H1 (cell line): Measurements from ENCODE around the gene DENND2C. TPM values are rescaled to one million over a fixed set of nuclear protein-coding genes. Genes with fewer than 3 reads are reported as not detected.

ENCODE experiments used
- CTCF ChIA-PET: fragments of 300-600 bp; sonication (Branson Sonifier 250); formaldehyde crosslinking; loops from one replicate; lab custom pipeline; 2021; ENCODE audit not compliant: partially characterized antibody; lab: Charles Lee
- POLR2A ChIA-PET: fragments of 300-600 bp; sonication (Branson Sonifier 250); formaldehyde crosslinking; loops from one replicate; lab custom pipeline; 2021; ENCODE audit warnings: inconsistent platforms; ENCODE audit not compliant: partially characterized antibody; lab: Charles Lee
- DNase-seq, 2 experiments: peaks; one replicate each; pipeline versions ENCODE4 v3.0.0 to v3.0.0-alpha.2; 2010 to 2022; ENCODE audit warnings: low spot score in 2 of 2, low read depth in 1 of 2, mixed read lengths in 1 of 2
- FAIRE-seq: peaks from 2 replicates; lab custom pipeline; 2011; peaks lifted over from hg19 to GRCh38; lab: Jason Lieb, UNC
- H2AFZ ChIP-seq: 2 replicates; pipeline ENCODE4 v1.8.1; 2012; ENCODE audit warnings: low read length, inconsistent platforms
- H2AK5ac ChIP-seq: 2 replicates; pipeline ENCODE4 v1.6.1; 2013; ENCODE audit warnings: low read depth, low read length
- H2BK120ac ChIP-seq: replicated peaks from 2 replicates; pipeline ENCODE3; 2013; ENCODE audit warnings: low read depth, low read length, inconsistent platforms
- H2BK12ac ChIP-seq: 2 replicates; pipeline ENCODE4 v1.6.1; 2013; ENCODE audit warnings: low read depth, low read length
- H2BK15ac ChIP-seq: 2 replicates; pipeline ENCODE4 v1.6.1; 2013; ENCODE audit warnings: low read length
- H2BK20ac ChIP-seq: 2 replicates; pipeline ENCODE4 v1.6.1; 2013; ENCODE audit warnings: low read length
- H2BK5ac ChIP-seq: 2 replicates; pipeline ENCODE4 v1.6.1; 2013; ENCODE audit warnings: low read depth, low read length
- H3K14ac ChIP-seq: 2 replicates; pipeline ENCODE4 v1.6.1; 2013; ENCODE audit warnings: inconsistent platforms; ENCODE audit not compliant: insufficient read length
- H3K18ac ChIP-seq: 2 replicates; pipeline ENCODE4 v1.6.1; 2013; ENCODE audit warnings: low read length; ENCODE audit errors: extremely low read depth
- H3K23ac ChIP-seq: 2 replicates; pipeline ENCODE4 v1.6.1; 2013; ENCODE audit warnings: inconsistent platforms; ENCODE audit not compliant: insufficient read length
- H3K23me2 ChIP-seq: 2 replicates; pipeline ENCODE4 v1.6.1; 2013; ENCODE audit warnings: low read depth, low read length
- H3K27ac ChIP-seq: 2 replicates; pipeline ENCODE4 v1.6.1; 2011; ENCODE audit warnings: low read depth, low read length, inconsistent platforms
- H3K27me3 ChIP-seq, 4 experiments: replicated peaks in 1 of 4; 1 replicate in 1 of 4; 2 replicates in 3 of 4; pipeline versions ENCODE4 v1.6.1 to v1.8.1; 2011 to 2013; ENCODE audit warnings: low read length in 3 of 4, mild to moderate bottlenecking in 3 of 4, inconsistent platforms in 2 of 4, mixed read lengths in 2 of 4, moderate library complexity in 1 of 4; ENCODE audit not compliant: control insufficient read depth in 3 of 4, insufficient read depth in 3 of 4; ENCODE audit errors: extremely low read depth in 1 of 4
- H3K36me3 ChIP-seq, 4 experiments: 2 replicates each; pipeline versions ENCODE4 v1.6.1 to v1.8.1; 2011 to 2013; ENCODE audit warnings: mild to moderate bottlenecking in 4 of 4, low read length in 3 of 4, moderate library complexity in 2 of 4, control low read depth in 1 of 4, inconsistent platforms in 1 of 4; ENCODE audit not compliant: insufficient read depth in 4 of 4, control insufficient read depth in 2 of 4
- H3K4ac ChIP-seq: replicated peaks from 2 replicates; pipeline ENCODE3; 2013; ENCODE audit warnings: low read length, low read depth, mixed read lengths, inconsistent platforms; ENCODE audit not compliant: insufficient read length
- H3K4me1 ChIP-seq, 4 experiments: replicated peaks in 1 of 4; 1 replicate in 1 of 4; 2 replicates in 3 of 4; pipeline versions ENCODE4 v1.6.1 to v1.8.1; 2011 to 2013; ENCODE audit warnings: low read length in 3 of 4, inconsistent platforms in 2 of 4, mixed read lengths in 1 of 4; ENCODE audit not compliant: insufficient read depth in 4 of 4, control insufficient read depth in 3 of 4
- H3K4me2 ChIP-seq, 2 experiments: 2 replicates each; pipeline versions ENCODE4 v1.6.1 to v1.8.1; 2011 to 2013; ENCODE audit warnings: low read depth in 2 of 2, low read length in 2 of 2, control low read depth in 1 of 2, inconsistent platforms in 1 of 2, mild to moderate bottlenecking in 1 of 2; ENCODE audit not compliant: insufficient read depth in 1 of 2
- H3K4me3 ChIP-seq, 4 experiments: fragments of 200-600, 300-600 bp in 1 of 4; sonication (generic), shearing (Covaris generic), sonication (Bioruptor Twin) in 1 of 4; 2 replicates each; pipeline versions ENCODE4 v1.5.1 to v1.8.1; 2011 to 2016; ENCODE audit warnings: low read length in 4 of 4, low read depth in 3 of 4, control low read depth in 2 of 4, inconsistent platforms in 2 of 4, mild to moderate bottlenecking in 2 of 4, mixed read lengths in 1 of 4, moderate library complexity in 1 of 4; ENCODE audit not compliant: insufficient read depth in 2 of 4; ENCODE audit errors: extremely low read depth in 1 of 4
- H3K56ac ChIP-seq: replicated peaks from 2 replicates; pipeline ENCODE3; 2013; ENCODE audit warnings: low read depth, mild to moderate bottlenecking, mixed read lengths, low read length, inconsistent platforms; ENCODE audit not compliant: insufficient read length
- H3K79me1 ChIP-seq: 2 replicates; pipeline ENCODE4 v1.6.1; 2013; ENCODE audit warnings: low read depth, low read length, control low read depth
- H3K79me2 ChIP-seq, 2 experiments: 2 replicates each; pipeline versions ENCODE4 v1.6.1 to v1.8.1; 2012 to 2013; ENCODE audit warnings: low read length in 2 of 2, mild to moderate bottlenecking in 2 of 2, inconsistent platforms in 1 of 2; ENCODE audit not compliant: insufficient read depth in 2 of 2, control insufficient read depth in 1 of 2
- H3K9ac ChIP-seq, 4 experiments: replicated peaks in 1 of 4; 1 replicate in 1 of 4; 2 replicates in 3 of 4; pipeline versions ENCODE4 v1.6.1 to v1.8.1; 2011 to 2013; ENCODE audit warnings: low read depth in 3 of 4, low read length in 3 of 4, control low read depth in 2 of 4, mild to moderate bottlenecking in 2 of 4, moderate library complexity in 2 of 4, inconsistent platforms in 1 of 4; ENCODE audit errors: extremely low read depth in 1 of 4
- H3K9me3 ChIP-seq, 2 experiments: 2 replicates each; pipeline versions ENCODE4 v1.6.1 to v1.8.1; 2012 to 2013; ENCODE audit warnings: mild to moderate bottlenecking in 2 of 2, moderate library complexity in 2 of 2, control low read depth in 1 of 2, inconsistent platforms in 1 of 2, low read depth in 1 of 2, low read length in 1 of 2, mixed read lengths in 1 of 2; ENCODE audit not compliant: insufficient read depth in 2 of 2
- H4K20me1 ChIP-seq, 2 experiments: replicated peaks in 1 of 2; 2 replicates each; pipeline versions ENCODE3 to v1.8.1; 2011 to 2013; ENCODE audit warnings: inconsistent platforms in 2 of 2, low read length in 2 of 2, mild to moderate bottlenecking in 1 of 2; ENCODE audit not compliant: insufficient read depth in 2 of 2, control insufficient read depth in 1 of 2
- H4K5ac ChIP-seq: 2 replicates; pipeline ENCODE4 v1.6.1; 2013; ENCODE audit warnings: low read length, low read depth, mixed read lengths, inconsistent platforms; ENCODE audit not compliant: insufficient read length
- H4K8ac ChIP-seq: 2 replicates; pipeline ENCODE4 v1.8.0; 2013; ENCODE audit warnings: mild to moderate bottlenecking, moderate library complexity, low read length, inconsistent platforms; ENCODE audit not compliant: insufficient read depth; ENCODE audit errors: extremely low read depth
- H4K91ac ChIP-seq: replicated peaks from 2 replicates; pipeline ENCODE3; 2013; ENCODE audit warnings: low read length, mixed read lengths, inconsistent platforms; ENCODE audit not compliant: insufficient read length
- ASH2L ChIP-seq: fragments of 200-600, 300-600 bp; sonication (generic); IDR thresholded peaks from one replicate; pipeline ENCODE4 v1.7.1; 2017; ENCODE audit warnings: low read length
- CTCF ChIP-seq, 3 experiments: IDR thresholded peaks; 1 replicate in 2 of 3; 2 replicates in 1 of 3; pipeline versions ENCODE4 v1.5.1 to v1.6.1; 2011; ENCODE audit warnings: low read length in 3 of 3, mild to moderate bottlenecking in 3 of 3, inconsistent platforms in 2 of 3, low read depth in 1 of 3, moderate library complexity in 1 of 3; ENCODE audit not compliant: insufficient read depth in 1 of 3; ENCODE audit errors: control extremely low read depth in 1 of 3
- RAD21 ChIP-seq, 2 experiments: IDR thresholded peaks in 1 of 2; conservative IDR thresholded peaks in 1 of 2; 2 replicates each; pipeline ENCODE4 v1.6.1; 2011; ENCODE audit warnings: low read depth in 2 of 2, low read length in 2 of 2, improper control_type of control experiment in 1 of 2, inconsistent platforms in 1 of 2, mild to moderate bottlenecking in 1 of 2, moderate library complexity in 1 of 2
- WGBS, 2 experiments: shearing (Covaris generic) in 1 of 2; methylation state at CpG; one replicate each; pipeline versions ENCODE4 v1.1.6 to v1.1.7; 2013 to 2015; ENCODE audit warnings: low lambda C conversion rate in 2 of 2, mixed read lengths in 2 of 2, inconsistent platforms in 1 of 2, low coverage in 1 of 2, missing lambda C conversion rate in 1 of 2; ENCODE audit not compliant: insufficient replicate concordance in 2 of 2, insufficient coverage in 1 of 2, insufficient read length in 1 of 2; ENCODE audit errors: extremely low coverage in 1 of 2, missing lambda C conversion rate in 1 of 2; 5-methylcytosine and 5-hydroxymethylcytosine counted together
- polyA plus RNA-seq, 7 experiments: library from polyadenylated mRNA; depleted of rRNA in 3 of 7; stranded (reverse) in 5 of 7; unstranded in 2 of 7; fragments of >200 nt in 5 of 7; fragments of 200-250 nt in 2 of 7; gene quantifications; 1 replicate in 5 of 7; 2 replicates in 1 of 7; 4 replicates in 1 of 7; pipeline versions ENCODE4 v1.2.1 to v1.2.3, GENCODE V29; 2011 to 2013; ENCODE audit warnings: missing spikeins in 2 of 7, mixed read lengths in 2 of 7
- total RNA-seq: library from RNA; stranded (reverse); fragmentation: NEBNext Ultra II Directional; extraction: Animal tissue kit (Norgen Biotek cat#: 25700); gene quantifications from 2 replicates; pipeline ENCODE4 v1.2.1, GENCODE V29; 2021

DENND2C gene
- total and polyA plus RNA-seq, 2 of the 8 experiments (the other 6 are each of a cell fraction or from before 2014, with no cell fraction given) = 1.8 to 5.5 TPM

GRCh38 chr1:114558544-114558943 is 111.3 kb downstream of the DENND2C start:
- no peak overlapping the region for H3K4me2 ChIP-seq
- H2AK5ac ChIP-seq = no peak overlapping the region
- no peak overlapping the region for H2BK20ac ChIP-seq
- no peak overlapping the region for H2BK5ac ChIP-seq
- no peaks in the 10 kb centered on the region for H3K4me1 ChIP-seq
- WGBS, 2 experiments = 48% methylated on average over 1 of the region's 1 CpG; no CpG with 5 or more reads in 1 of the 2 experiments
- no peaks in the 10 kb centered on the region for H3K79me1 ChIP-seq
- no peaks in the 10 kb centered on the region for H4K20me1 ChIP-seq
- no peak overlapping the region for H3K18ac ChIP-seq
- no peak overlapping the region for H2BK12ac ChIP-seq
- no peak for DNase-seq
- H3K79me2 ChIP-seq = no peaks in the 10 kb centered on the region
- no peak overlapping the region for H3K14ac ChIP-seq
- H3K27me3 ChIP-seq = no peaks in the 10 kb centered on the region
- no peak overlapping the region for H3K23ac ChIP-seq
- H2BK120ac ChIP-seq = no peak overlapping the region
- no peak for FAIRE-seq
- H4K8ac ChIP-seq = no peak overlapping the region
- no peak overlapping the region for H3K27ac ChIP-seq
- ChIA-PET CTCF (interaction anchor here (0.7 to 2.1 kb wide), 14 partner anchors 9 to 576 kb away, joined by 3 to 9 read pairs (median 3); no protein-coding TSS in a partner anchor), POLR2A (no interaction called here)
- no peak overlapping the region for H3K4ac ChIP-seq
- TF ChIP-seq RAD21 (IDR thresholded peaks at IDR 0.05 in 1 of 2, conservative IDR thresholded peaks at IDR 0.05 in 1 of 2; ENCODE audit: low read depth in 2 of 2, low read length in 2 of 2) = peak; percentile 57 to 61
- peak in 2 of 3 experiments; percentile 15 to 18; a peak in 2 of 4 replicates for TF ChIP-seq CTCF (IDR thresholded peaks at IDR 0.05; ENCODE audit: control extremely low read depth in 1 of 3, insufficient read depth in 1 of 3, low read depth in 1 of 3, low read length in 3 of 3)
- TF ChIP-seq ASH2L = no peak
- no peaks in the 10 kb centered on the region for H3K23me2 ChIP-seq
- no peak overlapping the region for H3K56ac ChIP-seq
- no peak overlapping the region for H2BK15ac ChIP-seq
- H3K9ac ChIP-seq = no peak overlapping the region
- no peaks in the 10 kb centered on the region for H3K36me3 ChIP-seq
- H4K5ac ChIP-seq = no peak overlapping the region
- H3K4me3 ChIP-seq = no peak overlapping the region
- H3K9me3 ChIP-seq = no peaks in the 10 kb centered on the region
- H2AFZ ChIP-seq = no peak overlapping the region
- no peak overlapping the region for H4K91ac ChIP-seq
